HG03565 (cell line): ENCODE results near the gene MLX.

ENCODE experiments used
- ATAC-seq: cut with Tn5 transposase; IDR thresholded peaks from one replicate; pipeline ENCODE4 v1.9.1; 2021; ENCODE audit warnings: mild to moderate bottlenecking, moderate library complexity; ENCODE audit not compliant: unreplicated experiment

Gene MLX

DNA sequence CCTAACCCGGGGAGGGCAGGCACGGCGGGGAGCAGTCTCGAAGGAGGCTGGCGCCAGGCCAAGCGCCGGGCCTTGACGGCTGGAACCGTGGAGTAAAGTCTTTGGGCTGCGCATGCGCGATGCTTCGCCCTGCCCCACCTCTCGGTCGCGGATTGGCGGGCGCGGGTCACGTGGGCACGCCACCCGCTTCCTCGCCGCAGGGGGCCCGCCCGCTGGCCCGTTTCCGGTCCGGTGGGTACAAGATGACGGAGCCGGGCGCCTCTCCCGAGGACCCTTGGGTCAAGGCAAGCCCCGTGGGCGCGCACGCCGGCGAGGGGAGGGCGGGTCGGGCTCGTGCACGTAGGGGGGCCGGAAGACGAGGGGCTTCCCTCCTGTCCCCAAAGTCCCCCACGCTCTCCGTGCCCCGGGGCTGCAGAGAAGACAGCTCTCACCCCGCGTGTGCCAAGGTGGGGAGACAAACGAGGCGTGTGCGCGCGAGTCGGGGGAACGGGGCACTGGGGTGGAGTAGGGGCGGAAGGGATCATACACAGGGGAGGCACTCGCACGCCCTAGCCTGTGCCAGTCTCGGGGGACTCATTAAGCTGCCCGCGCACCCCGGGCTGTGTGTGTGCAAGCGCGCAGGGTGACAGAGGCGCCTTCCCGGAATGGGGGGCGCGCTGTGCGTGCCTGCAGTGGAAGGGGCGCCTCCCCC lies at the start of gene MLX:
TSS of gene MLX (plus strand) at position 218 of the 691 bp plus-strand sequence. CDS start at position 243, 25 bp downstream.
- ATAC-seq: peak; percentile 44

DNA sequence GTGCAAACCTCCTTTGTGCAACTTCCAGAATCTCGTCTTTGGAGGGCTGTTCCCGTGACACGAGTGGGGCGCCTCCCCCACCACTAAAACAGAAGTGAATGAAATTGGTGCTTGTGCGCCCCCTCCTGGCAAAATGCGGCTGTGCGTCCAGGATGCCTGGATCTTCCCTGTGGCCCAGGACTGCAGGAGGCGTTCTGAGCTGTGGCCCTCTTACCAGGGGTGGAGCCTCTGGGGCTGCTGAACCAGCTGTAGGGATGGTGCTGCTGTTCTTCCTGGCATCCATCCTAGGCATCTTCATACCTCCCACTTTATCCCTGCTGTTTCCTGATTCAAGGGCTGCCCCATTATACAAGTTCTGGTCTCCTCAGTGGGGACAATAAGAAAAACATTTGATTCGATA lies 49.4 kb upstream of the MLX start:
- no peak for ATAC-seq

- ATAC-seq: no peak
These were observed 48.7 kb upstream of the MLX start for GRCh38 chr17:42518046-42518754.

DNA sequence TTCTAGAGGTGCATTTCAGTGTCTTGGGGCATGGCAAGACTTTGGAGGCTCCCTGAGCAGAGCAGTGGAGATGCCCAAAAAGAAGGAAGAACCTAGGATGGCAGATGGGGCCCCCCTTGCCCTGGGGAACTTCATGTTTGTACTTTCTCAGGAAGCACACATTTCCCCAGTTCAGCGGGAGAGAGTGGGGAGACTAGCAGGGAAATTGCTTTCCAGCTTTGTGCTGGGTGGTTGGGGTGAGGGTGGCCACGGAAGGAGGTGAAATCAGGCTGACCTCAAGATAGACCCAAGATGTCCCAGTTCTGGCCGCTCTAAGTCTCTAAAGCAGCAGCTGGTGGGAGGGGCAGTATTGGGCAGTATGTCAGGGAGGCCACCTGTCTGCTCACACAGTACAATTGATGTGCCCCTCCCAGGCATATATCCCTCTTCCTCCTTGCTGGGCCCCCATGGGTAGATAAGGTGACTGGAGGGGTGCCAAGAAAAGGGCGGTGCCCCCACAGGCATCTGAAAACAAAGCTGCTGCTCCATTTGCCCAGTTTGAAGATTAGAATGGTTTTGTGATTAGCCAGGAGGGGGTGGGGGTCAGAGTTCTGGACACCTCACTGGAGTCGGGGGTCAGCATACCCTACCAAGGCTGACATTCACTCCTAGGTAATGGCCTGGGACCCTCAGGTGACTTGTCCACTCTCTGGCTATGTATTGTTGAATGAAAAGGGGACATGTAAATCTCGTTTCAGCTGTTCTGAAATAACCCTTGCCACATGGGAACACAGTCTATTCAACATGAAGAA lies 48.0 kb upstream of the MLX start:
- ATAC-seq: no peak

DNA sequence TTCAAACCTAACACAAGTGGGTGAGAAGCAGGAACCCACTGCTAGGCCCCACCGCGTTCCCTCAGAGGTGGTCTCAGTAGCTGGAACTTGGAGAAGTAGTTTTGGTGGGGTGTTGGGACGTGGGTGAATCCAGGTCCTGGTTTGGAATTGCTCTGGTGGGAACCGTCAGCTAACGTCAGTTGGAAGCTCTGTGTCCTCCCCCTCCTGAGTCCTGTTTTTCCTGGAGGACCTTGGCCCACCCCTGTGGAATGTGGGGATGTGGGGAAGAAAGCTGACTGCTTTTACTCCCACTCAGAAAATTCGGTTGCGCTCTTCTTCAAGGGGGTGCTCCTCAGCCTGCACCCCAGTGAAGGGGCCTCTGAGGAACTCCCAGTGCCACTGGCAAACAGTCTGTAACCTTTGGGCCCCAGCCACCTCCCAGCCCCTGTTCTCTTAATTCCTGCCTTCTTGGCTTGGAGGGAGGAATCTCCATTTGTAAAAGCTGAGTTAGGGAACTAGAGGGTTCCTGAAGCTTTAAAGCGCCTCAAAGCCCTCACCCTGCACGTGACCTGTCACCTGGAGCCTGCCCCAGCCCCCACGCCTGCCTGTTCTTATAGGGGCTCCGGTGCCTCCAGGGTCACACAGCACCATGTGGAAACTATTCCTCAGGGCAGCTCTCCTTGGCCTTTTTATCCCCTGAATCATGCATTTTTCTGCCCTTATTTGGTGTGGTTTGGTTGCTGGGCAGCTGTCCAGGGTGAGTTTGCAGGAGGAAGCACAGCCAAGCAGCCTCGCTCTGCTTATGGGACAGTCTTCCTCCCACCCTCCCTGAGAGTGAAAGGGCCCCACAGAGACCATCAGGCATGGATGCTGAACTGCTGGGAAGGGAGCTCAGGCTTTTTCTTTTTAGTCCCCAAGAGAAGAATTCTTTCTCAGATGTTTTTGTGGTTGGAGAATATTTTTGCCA lies 47.1 kb upstream of the MLX start:
- no peak for ATAC-seq

GRCh38 chr17:42520540-42520951 lies 46.4 kb upstream of the MLX start:
- ATAC-seq: no peak

GRCh38 chr17:42521036-42521435 lies 45.9 kb upstream of the MLX start:
- ATAC-seq: no peak

DNA sequence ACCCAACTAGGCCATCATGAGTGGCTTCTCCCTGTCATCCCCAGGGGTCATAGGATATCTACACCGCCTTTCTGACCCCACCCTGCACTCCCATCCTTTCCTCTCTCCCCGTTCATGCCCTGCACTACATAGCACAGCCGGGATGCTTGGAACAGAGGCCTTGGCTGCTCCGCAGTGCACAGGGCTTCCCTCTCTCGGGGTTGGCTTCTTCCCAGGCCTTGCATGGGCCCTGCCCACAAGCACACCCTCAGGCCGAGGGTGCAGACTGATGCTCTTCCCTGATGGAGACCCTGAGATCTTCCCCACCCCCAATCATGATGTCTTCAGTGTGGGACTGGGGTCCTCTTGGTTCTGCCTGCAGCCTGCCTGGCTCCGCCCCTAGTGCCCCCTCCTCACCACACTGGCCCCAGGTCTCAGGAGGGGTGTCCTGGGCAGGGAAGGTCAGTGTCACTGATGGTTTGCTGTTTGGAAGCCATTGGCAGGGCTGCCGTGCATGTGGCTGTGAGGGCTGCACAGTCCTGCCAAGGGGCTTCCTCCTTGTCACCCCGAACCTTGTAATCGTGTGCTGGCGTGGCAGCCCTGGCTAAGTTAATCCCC lies 45.1 kb upstream of the MLX start:
- no peak for ATAC-seq

DNA sequence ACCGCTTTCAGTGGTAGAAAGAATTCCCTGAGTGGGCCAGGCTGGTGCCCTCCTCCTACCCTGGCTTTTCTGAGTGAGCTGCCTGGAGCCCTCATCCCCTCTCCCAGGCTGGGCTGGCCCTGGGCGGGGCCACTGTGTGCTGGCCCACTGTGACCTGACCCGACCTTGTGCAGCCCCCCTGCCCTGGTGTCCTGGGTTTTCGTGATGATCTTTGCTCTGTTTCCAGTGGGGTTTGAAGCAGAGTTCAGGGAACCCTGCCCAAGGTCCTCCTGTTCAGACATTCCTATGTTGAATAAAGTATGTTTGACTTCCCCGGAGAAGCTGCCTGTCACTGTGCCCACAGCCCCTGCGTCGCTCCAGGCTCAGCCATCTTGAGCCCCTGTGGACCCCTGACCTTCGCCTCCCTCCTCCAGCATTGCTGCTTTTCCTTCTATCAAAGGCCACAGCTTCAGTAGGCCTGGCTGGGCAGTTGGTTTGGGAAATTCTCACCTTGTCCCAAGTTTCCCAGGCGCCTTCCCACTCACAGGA lies 44.6 kb upstream of the MLX start:
- no peak for ATAC-seq

DNA sequence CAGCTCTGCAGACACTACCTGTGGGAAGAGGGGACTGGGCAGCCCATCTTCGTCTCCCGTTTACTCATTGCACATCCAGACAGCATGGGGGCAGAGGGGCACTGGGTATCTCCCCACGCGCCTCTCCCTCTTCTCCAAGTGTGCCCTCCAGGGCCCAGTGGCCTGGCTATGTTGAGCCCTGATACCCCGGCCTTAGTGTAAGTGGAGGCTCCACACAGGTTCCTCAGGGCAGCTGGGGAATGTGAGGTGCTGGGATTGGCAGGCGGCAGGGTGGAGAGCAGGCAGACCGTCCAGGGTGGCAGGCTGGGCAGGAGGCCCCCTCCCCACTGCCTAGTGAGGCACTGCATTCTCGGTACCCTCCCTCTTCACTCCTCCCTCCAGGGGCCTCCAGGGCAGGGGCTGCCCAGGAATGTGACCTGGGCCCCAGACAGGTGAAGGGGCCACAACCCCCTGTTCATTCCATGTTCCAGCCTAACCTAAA lies 44.1 kb upstream of the MLX start:
- no peak for ATAC-seq

DNA sequence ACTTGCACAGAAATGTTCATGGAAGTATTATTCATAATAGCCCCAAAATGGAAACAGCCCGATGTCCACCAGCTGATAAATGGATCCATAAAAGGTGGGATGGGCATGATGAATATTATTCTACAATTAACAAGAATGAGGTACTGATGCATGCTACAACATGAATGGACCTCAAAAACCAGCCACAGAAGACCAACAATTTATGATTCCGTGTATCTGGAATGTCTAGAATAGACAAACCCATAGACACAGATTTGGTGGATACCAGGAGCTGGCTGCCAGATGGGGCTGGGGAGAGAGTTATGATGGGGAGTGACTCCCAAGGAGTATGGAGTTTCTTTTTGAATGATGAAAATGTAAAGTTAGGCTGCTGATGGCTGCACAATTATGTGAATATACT lies 41.7 kb upstream of the MLX start:
- ATAC-seq: no peak

DNA sequence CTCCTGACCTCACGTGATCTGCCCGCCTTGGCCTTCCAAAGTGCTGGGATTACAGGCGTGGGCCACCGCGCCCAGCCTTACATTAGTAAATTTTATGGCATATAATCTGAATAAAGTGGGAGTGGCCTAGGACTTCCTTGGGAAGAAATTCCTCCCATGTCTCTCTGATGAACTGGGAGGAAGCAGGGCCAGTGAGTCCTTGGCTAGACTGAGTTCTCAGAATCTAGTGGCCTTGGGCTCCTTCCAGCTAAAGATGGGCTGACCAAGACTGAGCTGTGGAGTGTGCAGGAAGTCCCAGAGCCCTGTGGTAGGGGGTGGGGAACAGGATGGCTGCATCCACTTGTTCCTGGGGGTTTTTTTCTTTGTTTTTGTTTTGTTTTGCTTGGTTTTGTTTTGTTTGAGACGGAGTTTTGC lies 40.9 kb upstream of the MLX start:
- ATAC-seq: no peak

DNA sequence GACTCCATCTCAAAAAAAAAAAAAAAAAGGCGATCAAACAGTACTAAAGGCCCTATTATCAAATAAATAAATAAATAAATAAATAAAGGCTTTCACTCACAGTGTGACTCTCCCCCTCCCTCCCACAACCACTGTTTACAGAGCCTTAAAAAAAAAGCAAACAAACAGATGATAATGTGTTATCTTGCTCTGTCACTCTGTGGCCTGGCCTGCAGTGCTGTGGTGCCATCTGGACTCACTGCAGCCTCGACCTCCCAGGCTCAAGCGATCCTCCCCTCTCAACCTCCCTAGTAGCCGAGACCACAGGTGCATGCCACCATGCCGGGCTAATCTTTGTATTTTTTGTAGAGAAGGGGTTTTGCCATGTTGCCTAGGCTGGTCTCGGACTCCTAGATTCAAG lies 39.0 kb upstream of the MLX start:
- ATAC-seq: no peak

DNA sequence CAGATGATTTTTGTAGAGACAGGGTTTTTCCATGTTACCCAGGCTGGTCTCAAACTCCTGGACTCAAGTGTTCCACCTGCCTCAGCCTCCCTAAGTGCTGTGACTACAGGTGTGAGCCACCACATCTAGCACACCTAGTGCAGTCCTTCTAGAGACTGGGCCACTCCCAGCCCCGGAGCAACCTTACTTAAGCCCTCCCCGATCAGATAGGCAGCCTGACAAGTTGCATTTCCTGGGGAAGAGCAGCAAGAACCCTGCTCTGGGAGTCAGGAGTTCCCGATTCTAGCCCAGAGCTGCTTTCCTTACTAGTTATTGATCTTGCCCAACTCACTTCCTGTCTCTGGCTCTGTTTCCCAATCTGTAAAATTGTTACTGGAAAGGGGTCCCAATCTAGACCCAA lies 37.8 kb upstream of the MLX start:
- ATAC-seq: no peak

GRCh38 chr17:42530952-42531454 lies 35.9 kb upstream of the MLX start:
- ATAC-seq: no peak

GRCh38 chr17:42531455-42532354 lies 35.2 kb upstream of the MLX start:
- no peak for ATAC-seq

- ATAC-seq: no peak
These were observed 31.5 kb upstream of the MLX start for GRCh38 chr17:42535155-42536047.

DNA sequence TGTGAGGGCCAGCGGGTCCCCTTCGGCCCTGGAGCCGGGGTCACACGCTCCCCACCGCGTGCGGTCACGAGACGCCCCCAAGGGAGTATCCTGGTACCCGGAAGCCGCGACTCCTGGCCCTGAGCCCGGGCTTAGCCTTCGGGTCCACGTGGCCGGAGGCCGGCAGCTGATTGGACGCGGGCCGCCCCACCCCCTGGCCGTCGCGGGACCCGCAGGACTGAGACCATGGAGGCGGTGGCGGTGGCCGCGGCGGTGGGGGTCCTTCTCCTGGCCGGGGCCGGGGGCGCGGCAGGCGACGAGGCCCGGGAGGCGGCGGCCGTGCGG lies 30.9 kb upstream of the MLX start, which contains the start of gene NAGLU:
TSS of gene NAGLU (plus strand) at position 194 of the 324 bp plus-strand sequence. CDS start at position 226, 32 bp downstream.
- peak; percentile 73 for ATAC-seq
